NCI-H187 (cell line): ENCODE measurements around the gene SNED1.
A peak's percentile ranks its signal among the peaks of the same experiment; 100 is the strongest.

Experiments
- DNase-seq, 2 experiments: peaks; one replicate each; lab custom pipeline; 2025; lab: John Stamatoyannopoulos, UW

Gene SNED1

DNA sequence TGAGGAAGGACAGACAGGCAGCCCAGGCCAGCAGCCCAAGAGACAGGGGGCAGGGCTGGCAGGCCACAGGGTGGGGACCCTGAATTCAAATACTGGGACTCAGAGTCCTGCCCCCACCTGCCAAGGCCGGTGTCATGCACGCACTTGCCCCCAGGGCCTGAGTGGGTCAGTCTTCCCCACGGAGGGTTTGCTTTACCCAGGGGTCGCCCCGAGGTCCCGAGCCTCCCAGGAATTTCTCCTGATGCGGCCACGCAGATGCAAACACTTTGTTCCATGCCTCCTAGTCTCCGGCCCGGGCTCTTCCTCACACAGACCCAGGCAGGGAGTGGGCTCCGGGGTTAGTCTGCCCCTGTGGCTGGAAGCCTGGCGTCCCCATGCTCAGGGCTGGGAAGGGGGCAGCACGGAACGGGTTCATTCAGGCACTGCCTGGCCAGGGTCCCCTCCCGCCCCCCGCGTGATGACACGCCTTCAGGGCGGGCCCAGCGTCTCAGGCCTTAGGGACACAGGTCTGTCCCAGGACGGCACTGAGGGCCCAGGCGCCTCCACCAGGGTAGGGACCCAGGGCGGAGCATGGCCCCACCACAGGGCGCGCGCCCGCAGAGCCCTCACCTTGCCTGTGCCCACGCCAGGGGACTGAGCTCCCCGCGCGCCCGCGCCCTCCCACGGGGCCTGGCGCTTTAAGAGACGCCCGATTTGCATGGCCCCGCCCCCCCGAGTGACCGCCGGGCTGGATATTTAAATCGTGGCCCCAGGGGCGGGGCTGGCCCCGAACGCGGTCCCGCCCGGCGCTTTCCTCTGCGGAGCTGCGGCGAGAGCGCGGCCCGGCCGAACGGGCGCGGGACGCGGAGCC lies at the start of gene SNED1:
SNED1 (plus strand) TSS at position 763 of the 850 bp plus-strand sequence. CDS start 220 bp downstream, outside the sequence.
- peak in 1 of 2 experiments; percentile 4 for DNase-seq

DNA sequence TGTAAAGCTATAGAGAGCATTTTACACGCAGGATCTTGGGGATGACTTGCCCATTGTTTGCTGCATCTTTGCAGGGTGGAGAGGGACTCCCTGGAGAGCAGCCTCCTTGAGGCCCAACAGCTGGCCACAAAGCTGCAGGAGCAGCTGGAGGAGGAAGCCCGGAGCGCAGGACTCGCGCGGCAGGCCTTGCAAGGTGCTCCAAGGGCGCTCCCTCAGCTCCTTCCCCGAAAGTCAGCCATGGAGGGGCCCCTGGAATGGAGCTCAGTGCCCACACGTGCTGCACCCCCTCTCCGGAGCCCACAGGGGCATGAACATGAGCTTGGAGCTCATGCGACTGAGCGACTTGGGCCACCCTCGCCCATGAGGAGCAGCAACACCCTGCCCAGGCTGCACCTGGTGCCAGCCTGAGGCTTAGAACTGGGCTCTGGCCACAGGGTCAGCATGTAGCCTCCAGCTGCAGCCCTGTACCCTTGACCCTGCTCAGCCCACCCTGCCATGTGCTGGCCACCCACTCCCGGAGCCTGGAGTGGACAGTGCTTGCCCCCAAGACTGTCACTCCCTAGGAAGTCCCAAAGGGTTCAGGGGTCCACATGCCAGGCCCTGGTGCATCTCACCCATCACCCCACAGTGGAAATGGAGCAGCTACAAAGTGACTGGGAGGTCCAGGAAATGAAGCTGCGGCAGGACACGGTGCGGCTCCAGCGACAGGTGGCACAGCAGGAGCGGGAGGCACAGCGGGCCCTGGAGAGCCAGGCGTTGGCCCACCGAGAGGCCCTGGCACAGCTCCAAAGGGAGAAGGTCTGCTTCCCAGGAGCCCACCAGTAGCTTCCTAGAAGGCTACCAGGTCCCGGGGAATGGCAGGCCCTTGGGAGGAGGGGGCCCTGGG lies 49.3 kb upstream of the SNED1 start:
- DNase-seq = no peak

DNA sequence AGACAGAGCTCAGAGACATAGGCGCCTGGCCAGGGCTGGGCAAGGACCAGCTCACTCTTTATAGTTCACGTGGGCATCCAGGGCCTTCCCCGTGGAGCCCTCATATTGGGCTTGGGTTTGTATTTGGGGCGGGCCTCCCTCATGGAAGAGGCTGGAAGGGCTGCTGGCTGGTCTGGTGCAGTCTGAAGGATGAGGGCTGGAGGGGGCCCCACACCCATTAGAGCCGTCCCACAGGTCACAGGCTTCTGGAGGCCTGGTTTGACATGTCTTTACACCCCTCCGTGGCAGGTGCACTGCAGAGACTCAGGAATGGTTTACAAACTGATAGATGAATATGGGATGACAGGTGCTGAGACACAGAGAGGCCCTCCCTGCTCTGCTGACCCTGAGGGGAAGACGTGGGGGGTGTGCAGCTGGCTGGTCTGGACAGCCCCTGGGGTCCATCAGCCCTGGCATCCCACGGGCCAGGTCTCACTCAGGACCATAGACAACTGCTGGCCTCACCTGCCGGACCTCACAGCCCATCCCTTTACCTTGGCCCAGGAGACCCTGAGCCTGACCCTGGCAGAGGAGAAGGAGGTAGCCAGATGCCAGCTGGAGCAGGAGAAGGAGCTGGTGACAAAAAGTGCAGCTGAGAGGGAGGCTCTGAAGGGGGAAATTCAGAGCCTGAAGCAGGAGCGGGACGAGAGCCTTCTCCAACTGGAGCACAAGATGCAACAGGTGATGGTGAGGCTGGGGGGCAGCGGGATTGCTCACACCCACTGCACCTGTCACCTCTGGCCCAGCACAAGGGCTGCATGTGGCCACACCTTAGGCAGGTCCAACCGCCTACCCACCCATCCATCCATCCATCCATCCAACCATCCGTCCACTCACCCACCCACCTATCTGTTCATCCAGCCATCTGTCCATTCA lies 48.4 kb upstream of the SNED1 start:
- DNase-seq = no peak

DNA sequence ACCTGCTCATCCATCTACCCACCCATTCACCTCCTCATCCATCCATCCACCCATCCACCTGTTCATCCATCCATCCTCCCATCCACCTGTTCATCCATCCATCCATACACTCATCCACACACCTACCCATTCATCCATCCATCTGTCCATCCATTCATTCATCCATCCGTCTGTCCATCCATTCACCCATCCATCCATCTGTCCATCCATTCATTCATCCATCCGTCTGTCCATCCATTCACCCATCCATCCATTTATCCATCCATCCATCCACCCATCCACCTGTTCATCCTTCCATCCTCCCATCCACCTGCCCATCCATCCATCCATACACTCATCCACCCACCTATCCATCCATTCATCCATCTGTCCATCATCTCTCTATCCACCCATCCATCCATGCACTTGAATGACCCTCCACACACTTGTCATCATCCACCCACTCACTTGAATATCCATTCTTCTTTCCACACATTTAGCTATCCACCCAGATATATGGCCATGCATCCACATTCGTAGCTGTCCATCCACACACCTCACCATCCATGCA lies 47.3 kb upstream of the SNED1 start:
- no peak for DNase-seq

DNA sequence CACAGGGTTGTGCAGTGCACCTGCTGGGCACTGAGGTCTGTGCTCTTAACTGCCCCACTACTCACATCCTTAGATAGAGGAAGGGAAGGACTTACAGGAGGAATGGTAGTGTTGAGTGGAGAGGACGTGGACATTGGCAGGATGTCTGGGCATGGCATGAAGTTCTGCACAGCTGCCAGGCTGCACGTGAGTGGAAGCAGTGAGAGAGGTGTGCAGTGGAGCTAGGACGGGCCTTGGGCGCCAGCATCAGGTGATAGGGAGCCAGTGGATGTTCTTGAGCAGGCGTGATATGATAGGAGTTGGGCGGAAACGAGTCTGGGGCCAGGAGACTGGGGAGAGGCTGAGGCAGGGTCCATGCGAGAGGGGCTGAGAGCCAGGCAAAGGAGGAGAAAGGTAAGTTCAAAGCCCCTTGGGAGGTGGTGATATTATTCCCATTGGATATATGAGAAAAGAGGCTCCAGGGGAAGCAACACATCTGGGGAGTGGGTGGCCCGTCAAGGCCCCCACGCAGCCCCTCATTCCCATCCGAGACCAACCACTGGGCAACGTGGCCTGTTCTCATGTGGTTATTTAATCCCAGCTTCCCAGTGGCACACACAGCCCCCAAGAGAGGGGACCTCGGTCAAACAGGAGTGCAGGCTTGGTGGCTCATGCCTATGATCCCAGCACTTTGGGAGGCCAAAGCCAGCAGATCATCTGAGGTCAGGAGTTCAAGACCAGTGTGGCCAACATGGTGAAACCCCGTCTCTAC lies 45.7 kb upstream of the SNED1 start:
- no peak for DNase-seq

DNA sequence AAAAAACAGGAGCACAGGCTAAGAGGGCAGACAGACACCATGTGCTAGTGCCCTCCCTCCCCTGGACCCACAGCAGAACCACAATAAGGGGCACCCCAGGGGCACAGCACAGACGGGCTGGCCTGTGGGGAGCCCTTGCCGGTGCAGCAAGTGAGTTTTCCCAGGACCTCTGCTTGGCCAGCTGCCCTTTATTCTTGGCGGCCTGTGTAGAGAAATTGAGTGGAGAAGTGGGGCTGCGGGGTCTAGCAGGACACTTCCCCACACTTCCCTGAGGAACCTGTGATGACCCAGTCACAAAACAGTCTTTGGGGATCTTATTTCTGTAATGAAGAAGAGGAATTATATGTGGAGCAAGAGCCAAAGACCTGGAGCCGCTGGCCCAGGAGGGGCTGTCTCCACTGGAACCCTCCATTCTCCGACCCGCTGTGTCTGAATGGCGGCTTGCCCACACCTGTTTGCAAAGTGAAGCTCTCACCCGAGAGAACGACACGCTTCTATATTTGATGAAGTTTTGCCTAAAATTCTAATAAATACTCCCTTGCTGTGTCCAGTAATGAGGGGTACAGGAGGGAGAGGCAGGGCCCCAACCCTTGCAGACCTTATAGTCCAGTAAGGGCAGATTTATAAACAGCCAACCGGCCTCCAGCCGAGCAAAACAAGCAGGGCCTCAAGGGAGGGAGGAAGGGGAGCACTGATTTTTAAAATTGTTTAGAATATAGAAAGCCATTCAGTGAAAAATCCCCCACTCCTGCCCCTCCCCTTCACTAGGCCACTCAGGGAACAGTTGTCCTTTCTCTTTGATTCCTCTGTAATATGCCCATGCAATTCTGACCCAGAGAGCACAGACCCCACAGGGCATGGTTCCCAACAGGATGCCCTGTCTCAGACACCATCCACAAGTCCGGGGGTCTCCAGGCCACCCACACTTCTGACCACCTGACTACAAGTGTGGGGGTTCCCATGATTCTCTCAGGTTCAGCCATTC lies 44.7 kb upstream of the SNED1 start:
- DNase-seq = no peak

DNA sequence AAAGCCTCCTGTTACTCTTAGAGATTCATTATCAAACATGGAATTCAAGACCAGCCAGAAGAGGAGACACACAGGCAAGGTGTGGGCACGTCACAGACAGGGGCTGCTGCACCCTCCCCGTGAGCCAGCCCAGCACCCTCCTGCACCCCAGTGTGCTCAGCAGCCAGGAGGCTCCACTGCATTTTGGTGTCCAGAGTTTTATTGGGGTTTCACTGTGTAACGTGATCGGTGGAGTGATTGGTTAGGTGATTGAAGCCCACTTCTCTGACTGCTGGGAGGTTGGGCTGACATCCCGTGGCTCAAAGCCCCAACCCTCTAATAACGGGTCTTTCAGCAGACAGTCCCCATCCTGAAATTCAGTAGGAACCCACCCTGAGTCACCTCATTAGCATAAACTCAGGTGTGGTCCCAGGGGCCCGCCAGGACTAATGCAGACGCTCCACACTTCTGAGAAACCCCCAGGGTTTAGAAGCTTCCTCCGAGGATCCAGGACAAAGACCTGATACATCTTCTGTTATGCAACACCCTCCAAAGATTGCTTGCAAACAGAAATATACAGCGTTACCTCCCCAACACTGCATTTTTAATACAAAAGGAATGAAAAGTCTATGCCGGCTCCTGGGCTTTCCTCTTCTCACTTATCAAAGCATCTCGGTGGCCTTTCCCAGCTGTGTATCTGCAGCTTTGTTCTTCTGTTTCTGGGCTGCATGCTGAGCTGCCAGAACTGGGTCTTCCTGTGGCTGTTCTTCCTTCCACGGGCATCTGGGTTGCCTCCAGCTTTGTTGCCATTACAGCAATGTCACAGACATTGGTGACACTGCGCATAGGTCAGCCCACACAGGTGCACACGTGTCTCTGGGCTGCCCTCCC lies 43.7 kb upstream of the SNED1 start:
- no peak for DNase-seq

DNA sequence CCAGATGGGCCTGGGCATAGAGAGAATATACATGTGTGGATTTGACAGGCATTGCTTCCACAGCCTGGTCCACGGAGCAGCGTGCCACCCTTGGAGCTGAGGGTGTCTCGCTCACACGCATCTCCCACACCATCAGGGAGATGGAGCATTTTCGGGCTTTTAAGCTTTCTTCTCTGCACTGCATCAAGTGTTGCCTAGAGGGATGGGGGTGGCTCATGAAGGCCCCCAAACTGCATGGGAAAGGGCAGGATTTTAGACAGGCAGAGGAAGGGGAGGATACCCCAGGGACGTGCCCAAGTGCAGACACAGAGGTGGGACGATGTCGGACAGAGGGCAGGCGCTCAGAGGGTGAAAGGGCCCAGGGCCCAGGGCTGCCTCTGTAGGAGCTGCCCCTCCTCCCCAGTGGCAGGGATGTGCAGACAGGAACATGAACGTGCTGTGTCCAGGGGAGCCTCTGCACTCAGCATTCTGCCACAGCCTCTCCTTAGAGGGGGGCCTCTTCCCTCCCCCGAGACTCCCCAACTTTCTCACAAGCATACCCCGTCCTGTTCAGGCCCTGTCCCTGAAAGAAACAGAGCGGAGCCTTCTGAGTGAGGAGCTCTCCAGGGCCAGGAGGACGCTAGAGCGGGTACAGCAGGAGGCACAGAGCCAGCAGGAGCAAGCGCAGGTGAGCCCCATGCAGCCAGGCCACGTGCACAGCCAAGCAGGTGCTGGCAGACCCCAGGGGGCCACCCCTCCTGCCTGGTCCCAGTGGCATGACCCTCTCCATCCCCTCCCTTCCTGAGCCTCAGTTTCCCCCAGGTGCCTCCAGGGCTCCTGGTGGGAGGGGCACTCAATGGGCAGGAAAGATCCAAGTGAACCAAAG lies 42.9 kb upstream of the SNED1 start:
- DNase-seq = no peak

DNA sequence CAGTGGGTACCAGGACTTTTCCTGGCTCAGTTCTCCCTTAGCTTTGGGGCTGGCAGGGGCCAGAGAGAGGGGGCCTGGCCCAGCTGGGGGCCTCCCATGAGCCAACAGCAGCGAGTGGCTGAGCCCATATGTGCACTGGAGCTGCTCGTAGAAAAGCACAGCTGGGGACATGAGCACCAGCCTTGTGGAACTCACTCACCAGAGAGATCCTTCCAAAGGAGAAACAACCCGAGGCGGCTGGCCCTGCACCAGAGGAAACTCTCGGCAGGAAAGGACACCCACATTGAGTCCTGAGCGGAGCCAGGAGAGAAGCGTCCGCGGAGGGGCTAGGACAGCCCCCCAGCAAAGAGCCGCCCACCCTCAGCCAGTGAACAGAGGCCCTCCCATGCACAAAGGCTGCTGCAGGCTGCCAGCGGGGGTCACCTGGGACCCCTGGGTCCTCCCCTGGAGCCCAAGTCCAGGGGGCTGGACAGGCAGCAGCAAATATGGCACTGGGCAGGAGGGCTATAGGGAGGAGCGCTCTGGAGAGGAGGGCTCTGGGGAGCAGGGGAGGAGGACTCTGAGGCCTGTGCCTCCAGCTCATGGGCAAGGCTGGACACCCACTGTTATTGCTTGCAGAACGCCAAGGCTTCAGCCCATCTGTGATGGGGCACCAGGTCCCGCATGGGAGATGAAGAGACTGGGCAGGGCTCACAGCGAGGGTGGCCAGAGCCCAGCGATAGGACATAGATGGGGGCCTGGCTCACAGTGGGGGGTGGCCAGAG lies 42.1 kb upstream of the SNED1 start:
- no peak for DNase-seq

DNA sequence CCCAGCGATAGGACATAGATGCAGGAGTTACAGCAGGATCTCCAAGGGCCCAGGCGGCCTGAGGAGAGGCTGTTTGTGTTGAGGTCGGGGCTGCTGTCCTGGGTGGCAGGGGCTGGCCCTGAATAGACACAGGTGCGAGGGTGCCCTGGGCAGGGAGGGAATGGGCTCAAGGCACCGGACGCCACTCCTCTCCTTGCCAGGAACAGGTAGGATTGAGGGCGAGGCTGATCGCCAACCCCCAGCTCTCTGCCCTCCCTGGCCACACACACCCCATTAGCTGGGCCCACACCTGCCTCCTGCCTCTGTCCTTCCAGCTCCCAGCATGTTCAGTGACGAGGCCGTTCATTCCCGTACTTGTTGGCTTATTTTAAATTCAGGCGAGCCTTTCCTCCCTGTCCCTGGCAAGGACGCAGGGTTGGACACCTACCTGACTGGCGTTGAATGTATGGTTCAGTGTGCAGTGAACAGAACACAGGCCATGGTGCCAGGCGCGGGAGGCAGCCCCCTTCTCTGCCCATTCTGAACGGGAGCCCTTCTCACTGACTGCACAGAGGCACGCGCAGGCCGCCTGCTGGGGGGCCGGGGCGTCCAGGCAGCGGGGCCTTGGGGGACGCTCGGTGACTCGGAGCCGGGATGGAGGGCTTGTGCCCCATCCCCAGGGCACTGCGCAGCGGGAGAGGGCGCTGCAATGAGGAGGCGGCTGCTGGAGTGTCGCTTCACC lies 41.3 kb upstream of the SNED1 start:
- no peak for DNase-seq

DNA sequence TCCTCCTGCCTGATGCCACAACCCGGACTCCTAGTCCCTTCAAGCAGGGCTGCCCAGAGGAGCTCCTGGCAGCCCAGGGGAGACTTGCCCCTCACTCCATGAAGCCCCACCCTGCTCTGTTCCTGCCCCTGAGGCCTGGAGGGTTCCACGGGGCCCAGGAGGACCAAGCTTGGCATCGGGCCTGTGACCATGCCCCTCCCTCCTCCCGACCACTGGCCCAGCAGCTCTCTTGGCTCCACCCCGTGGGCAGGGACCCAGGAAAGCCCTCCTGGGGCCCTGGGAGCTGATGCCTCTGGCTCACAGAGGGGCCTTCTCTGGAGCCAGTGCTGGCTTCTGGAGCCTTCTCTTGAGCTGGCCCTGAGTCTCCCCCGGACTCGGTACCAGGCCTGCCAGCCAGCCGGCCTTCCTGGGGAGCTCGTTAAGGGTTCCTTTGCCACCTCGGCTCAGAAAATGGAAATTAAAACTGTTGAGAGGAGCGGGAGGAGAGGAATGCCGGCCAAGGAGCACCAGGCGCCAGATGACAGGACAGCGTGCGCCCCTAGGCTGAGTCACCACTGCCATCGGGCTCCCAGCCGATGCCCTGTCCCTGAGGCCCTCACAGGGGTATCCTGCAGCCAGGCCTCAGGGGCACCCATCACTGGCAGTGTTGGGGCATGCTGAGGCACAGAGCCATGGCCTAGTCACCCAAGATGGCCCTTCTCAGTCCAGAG lies 40.6 kb upstream of the SNED1 start:
- no peak for DNase-seq

DNA sequence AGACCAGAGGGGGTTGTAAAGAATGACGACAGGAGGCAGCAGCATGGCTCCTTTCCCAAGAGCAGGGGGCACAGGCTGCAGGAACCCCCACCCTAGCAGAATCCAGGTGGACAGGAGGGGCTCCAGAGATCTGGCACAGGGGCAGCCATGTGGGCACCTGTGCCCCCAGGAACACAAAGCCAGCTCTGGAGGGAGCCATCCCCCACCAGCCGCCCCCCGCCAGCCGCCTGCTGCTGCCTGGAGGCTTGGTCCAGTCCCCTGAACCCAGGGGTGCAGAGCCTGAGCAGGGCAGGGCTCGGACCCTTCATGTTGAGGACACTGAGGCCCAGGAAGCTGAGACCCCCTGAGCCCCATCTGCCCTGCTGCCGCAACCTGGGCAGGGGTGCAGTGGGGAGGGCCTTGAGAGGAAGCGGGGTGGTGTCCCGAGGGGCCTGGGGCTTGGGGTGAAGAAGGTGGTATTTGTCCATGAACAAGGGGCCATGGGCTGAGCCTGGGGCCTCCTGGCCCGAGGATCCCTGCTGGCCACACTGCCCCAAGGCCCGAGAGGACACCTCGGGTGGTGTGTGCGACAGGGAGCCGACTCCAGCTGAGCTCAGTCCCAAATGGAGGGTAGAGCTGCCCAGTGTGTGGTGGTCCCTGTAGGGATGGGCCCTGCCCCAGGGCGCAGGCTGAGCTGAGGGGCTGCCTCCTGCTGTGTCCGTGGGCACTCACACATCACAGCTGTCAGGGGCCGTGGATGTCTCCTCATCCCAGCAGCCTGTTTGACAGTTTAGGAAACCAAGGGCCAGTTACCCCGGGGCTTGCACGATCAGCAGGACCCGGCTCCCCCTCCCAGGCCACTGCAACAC lies 39.8 kb upstream of the SNED1 start:
- DNase-seq = no peak

DNA sequence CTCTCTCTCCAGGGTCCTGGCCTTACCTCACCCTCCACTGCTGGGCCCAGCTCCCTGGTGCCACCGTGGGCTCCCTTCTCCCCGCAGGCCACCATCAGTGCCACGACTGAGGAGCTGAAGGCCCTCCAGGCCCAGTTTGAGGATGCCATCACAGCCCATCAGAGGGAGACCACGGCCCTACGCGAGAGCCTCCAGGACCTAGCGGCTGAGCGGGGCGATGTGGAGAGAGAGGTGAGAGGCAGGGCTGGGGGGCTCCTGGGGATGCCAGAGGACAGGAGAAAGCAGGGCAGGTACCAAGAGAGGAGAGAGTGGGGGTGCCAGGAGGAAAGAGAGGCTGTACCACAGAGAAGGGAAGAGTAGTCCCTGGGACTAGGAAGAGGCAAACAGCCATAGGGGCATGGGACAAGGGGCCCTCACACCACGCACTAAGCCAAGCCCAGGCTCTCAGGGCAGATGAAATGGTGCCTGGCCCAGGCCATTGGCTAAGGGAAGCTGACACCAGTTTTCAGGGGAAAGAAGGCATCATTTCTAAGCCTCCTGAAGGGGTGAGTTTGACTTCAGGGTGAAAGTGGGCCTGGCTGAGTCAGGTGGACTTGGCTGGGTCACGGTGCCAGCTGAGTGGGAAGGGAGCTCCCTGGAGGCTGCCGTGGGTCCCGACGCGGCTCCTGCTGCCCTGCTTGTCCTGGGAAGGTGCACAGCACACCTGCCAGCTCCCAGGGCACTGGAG lies 39.0 kb upstream of the SNED1 start:
- no peak for DNase-seq

DNA sequence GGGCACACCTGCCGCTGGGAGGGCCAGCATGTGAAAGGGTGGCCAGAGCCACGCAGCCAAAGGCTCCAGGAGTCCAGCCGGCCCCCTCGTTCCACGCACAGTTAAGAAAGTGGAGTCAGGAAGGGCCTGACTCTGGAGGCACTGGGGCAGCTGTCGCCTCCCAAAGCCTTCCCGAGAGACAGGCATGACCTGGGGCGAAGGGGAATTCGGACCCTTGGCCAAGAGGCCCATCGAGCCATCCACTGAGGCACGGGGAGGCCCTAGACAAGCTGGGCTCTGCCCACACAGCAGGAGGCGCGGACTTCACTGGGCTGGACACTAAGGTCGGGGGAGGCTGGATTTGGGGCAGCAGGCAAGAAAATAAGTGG lies 38.5 kb upstream of the SNED1 start:
- DNase-seq = no peak
